ENCODE data around the gene RNF135.
"Not testable (repeated sequence)": the region's sequence is repeated elsewhere in the genome, so short reads cannot be mapped to it uniquely, and the experiment has no call there.

Gene RNF135

DNA sequence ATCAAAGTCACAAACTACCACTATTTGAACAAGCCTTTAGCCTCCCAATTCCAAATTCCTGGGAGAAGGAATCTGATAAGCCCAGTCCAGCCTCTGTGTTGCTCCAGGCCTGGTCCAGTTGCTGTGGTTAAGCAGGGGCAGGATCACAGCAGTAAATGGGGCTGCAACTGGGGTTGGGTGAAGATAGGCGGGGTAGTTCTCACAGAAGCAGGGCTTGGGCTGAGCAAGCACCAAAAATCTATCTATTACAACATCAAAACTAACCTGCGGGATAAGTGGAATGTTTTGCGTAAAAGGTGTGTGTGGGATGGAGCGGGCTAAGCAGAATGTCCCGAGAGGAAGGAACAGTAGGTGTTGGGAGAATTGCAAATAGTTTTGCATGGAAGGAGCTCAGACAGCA, 23.0 kb upstream of the RNF135 start:
- no peak for ATAC-seq
- no peak overlapping the region for H3K27ac Mint-ChIP-seq
- H3K4me1 Mint-ChIP-seq = peaks cover 12% of the 10 kb centered on the region
- no peaks in the 10 kb centered on the region for H3K27me3 Mint-ChIP-seq
- peaks cover 43% of the 10 kb centered on the region for H3K36me3 Mint-ChIP-seq
- no peak overlapping the region for H3K4me3 Mint-ChIP-seq
- no peaks in the 10 kb centered on the region for H3K9me3 Mint-ChIP-seq

GRCh38 chr17:30950189-30950588, 20.6 kb upstream of the RNF135 start:
- H3K36me3 Mint-ChIP-seq = peaks cover 38% of the 10 kb centered on the region
- H3K4me1 Mint-ChIP-seq = peaks cover 34% of the 10 kb centered on the region
- H3K27ac Mint-ChIP-seq = no peak overlapping the region
- H3K4me3 Mint-ChIP-seq = no peak overlapping the region
- H3K27me3 Mint-ChIP-seq = no peaks in the 10 kb centered on the region
- ATAC-seq = no peak
- H3K9me3 Mint-ChIP-seq = no peaks in the 10 kb centered on the region

DNA sequence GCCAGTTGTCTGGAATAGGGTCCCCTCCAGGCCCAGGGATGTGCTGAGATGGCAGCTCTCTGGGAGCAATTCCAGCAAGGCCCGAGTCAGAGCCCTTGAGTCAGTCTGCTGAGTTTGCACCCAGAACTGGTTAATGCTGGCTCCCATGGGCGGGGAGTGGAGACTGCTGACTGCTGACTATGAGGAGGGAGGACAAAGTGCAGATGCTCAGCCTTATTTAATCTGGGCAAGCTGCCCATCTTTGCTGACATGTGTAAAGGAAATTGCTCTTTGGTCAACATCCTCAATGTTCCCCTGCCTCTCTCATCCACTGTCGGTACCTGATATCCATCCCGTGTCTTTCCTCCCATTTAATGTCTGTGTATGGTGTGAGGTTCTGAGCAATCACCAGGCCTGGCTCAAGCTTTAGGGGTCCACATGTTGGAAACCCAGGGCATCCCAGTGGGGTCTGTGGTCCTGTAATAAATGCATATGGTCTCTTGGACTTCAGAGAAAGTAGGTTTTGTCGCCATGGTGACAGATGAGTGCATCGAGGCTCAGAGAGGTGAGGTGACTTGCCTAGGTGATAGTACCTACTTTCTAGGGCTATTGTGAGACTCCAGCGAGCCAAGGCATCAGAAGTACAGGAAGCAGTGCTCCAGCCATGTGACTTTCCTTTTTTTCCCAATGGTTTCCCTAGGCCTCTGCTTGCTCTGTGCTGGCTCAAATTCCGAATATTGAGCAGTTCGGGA, 20.0 kb upstream of the RNF135 start:
- H3K4me3 Mint-ChIP-seq = no peak overlapping the region
- H3K4me1 Mint-ChIP-seq = peaks cover 34% of the 10 kb centered on the region
- H3K9me3 Mint-ChIP-seq = no peaks in the 10 kb centered on the region
- peaks cover 32% of the 10 kb centered on the region for H3K36me3 Mint-ChIP-seq
- no peak overlapping the region for H3K27ac Mint-ChIP-seq
- no peak for ATAC-seq
- no peaks in the 10 kb centered on the region for H3K27me3 Mint-ChIP-seq

DNA sequence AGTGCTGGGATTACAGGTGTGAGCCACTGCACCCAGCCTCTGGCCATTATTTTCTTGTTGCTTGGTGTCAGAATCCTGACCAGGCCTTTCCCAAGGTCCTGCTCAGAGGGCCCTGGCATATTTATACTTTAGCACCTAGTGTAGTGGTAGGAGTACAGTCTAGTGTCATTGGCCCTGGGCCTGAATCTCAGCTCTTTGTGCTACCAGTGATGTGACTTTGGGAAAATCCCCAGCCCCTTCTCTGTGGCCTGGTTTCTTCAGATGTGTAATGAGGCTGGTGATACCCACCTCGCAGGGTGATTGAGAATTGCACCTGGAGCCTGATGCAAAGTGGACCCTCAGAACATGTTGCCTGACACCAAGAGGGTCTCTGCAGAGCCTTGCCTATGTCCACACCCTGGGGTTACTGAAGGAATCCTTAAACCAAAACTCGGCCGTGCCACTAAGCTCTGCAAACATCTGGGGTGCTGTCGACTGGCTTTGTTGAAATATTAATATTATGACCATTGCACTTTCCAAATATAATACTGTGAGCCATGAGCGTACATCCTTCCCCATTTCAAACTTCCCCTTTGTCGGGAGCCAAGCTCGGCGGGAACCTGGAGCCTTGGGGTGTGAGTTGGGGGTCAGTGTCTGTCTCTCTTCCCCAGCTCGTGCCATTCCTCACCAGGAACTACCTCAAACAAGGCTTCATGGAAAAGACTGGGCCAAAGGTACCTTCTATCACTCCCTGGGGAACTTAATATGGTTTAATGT, 18.0 kb upstream of the RNF135 start:
- H3K4me1 Mint-ChIP-seq = peaks cover 50% of the 10 kb centered on the region
- H3K36me3 Mint-ChIP-seq = peaks cover 47% of the 10 kb centered on the region
- peak overlapping the region; percentile 86 for H3K27ac Mint-ChIP-seq
- H3K27me3 Mint-ChIP-seq = no peaks in the 10 kb centered on the region
- H3K4me3 Mint-ChIP-seq = no peak overlapping the region
- peak; percentile 48 for ATAC-seq
- no peaks in the 10 kb centered on the region for H3K9me3 Mint-ChIP-seq

GRCh38 chr17:30954046-30954830, 16.6 kb upstream of the RNF135 start:
- peaks cover 42% of the 10 kb centered on the region for H3K36me3 Mint-ChIP-seq
- H3K27ac Mint-ChIP-seq = peak overlapping the region; percentile 86
- H3K27me3 Mint-ChIP-seq = no peaks in the 10 kb centered on the region
- peak; percentile 7 for ATAC-seq
- no peak overlapping the region for H3K4me3 Mint-ChIP-seq
- peaks cover 64% of the 10 kb centered on the region for H3K4me1 Mint-ChIP-seq
- no peaks in the 10 kb centered on the region for H3K9me3 Mint-ChIP-seq

DNA sequence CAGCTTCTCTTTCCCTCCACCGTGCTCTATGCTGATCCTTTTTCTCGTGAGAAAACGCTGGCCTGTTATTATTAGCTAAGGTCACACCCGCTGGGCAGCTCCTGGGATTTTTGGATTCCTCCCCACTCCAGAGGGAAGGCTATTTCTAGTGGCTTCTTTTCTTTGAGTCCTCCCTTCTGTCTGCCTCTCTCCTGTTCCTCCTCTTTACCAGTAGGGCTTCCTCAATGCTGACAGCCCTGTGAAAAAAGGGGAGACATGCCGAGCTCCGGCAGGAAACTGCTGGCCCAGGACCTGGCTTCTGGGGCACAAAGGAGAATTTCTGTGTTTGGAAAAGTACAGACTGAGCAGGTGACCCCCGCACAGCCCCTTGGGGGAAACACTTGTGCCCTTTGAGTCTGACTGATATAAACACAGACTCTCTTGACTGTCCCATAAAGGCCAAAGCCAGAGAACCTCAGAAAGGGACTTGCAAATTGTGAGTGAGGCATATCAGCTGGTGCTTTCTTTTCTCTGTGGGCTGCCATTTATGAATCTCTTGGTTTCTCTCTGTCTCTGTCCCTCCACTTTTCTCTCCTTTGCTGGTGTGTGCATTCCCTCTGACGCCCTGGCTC, 14.0 kb upstream of the RNF135 start:
- H3K4me1 Mint-ChIP-seq = peaks cover 88% of the 10 kb centered on the region
- H3K9me3 Mint-ChIP-seq = no peaks in the 10 kb centered on the region
- peak; percentile 17 for ATAC-seq
- no peak overlapping the region for H3K4me3 Mint-ChIP-seq
- no peaks in the 10 kb centered on the region for H3K27me3 Mint-ChIP-seq
- peak overlapping the region; percentile 85 for H3K27ac Mint-ChIP-seq
- H3K36me3 Mint-ChIP-seq = peaks cover 36% of the 10 kb centered on the region

- no peaks in the 10 kb centered on the region for H3K9me3 Mint-ChIP-seq
- ATAC-seq = peak; percentile 17
- H3K36me3 Mint-ChIP-seq = peaks cover 27% of the 10 kb centered on the region
- H3K4me1 Mint-ChIP-seq = peaks cover 87% of the 10 kb centered on the region
- no peaks in the 10 kb centered on the region for H3K27me3 Mint-ChIP-seq
- peak overlapping the region; percentile 24 for H3K4me3 Mint-ChIP-seq
- peak overlapping the region; percentile 85 for H3K27ac Mint-ChIP-seq
Observed at GRCh38 chr17:30957741-30958140, 13.1 kb upstream of the RNF135 start.

DNA sequence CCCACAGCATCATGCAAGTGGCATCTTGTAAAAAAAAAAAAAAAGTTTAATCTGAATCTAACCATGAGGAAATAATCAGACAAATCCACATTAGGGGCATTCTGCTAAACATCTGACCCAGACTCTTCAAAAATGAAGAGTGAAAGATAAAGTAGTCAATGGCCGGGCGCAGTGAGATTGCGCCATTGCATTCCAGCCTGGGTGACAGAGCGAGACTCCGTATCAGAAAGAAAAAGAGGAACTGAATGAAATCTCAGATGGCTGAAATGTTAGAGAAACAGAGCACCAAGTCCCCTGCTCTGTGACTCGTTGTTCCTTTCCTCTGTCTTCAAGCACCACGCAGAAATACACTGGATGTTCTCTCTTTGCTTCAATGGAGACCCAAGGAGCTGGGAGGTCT, 12.7 kb upstream of the RNF135 start:
- Mint-ChIP-seq H3K4me3 (peak overlapping the region; percentile 24), H3K36me3 (peaks cover 27% of the 10 kb centered on the region), H3K9me3 (no peaks in the 10 kb centered on the region), H3K27ac (peak overlapping the region; percentile 85), H3K27me3 (no peaks in the 10 kb centered on the region), H3K4me1 (peaks cover 82% of the 10 kb centered on the region)
- peak; percentile 80 for ATAC-seq

GRCh38 chr17:30961209-30962188, 9.3 kb upstream of the RNF135 start:
- Mint-ChIP-seq H3K9me3 (no peaks in the 10 kb centered on the region), H3K4me1 (peaks cover 61% of the 10 kb centered on the region), H3K36me3 (peaks cover 13% of the 10 kb centered on the region), H3K27me3 (no peaks in the 10 kb centered on the region), H3K27ac (peak overlapping the region; percentile 61), H3K4me3 (peak overlapping the region; percentile 69)
- peak; percentile 81 for ATAC-seq

DNA sequence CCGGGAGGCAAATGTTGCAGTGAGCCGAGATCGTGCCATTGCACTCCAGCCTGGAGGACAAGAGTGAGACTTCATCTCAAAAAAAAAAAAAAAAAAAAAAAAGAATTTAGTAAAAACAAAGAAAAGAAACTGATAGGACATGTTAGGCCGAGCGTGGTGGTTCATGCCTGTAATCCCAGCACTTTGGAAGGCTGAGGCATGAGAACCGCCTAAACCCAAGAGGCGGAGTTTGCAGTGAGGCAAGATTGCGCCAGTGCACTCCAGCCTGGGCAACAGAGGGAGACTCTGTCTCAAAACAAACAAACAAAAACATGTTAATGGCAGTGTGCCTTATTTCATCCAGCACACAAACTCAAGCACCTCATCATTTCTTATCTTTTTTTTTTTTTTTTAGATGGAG, 6.5 kb upstream of the RNF135 start:
- H3K27ac Mint-ChIP-seq, H3K9me3 Mint-ChIP-seq: not testable (repeated sequence)
- peaks cover 48% of the 10 kb centered on the region for H3K4me1 Mint-ChIP-seq

GRCh38 chr17:30964876-30965275, 6.0 kb upstream of the RNF135 start:
- H3K4me1 Mint-ChIP-seq = peaks cover 48% of the 10 kb centered on the region
- ATAC-seq = no peak
- H3K9me3 Mint-ChIP-seq = no peaks in the 10 kb centered on the region
- no peaks in the 10 kb centered on the region for H3K27me3 Mint-ChIP-seq
- H3K4me3 Mint-ChIP-seq = no peak overlapping the region
- no peak overlapping the region for H3K27ac Mint-ChIP-seq
- H3K36me3 Mint-ChIP-seq = no peaks in the 10 kb centered on the region

More for the DNA sequence above, 6.5 kb upstream of the RNF135 start:
- H3K36me3 Mint-ChIP-seq, H3K4me3 Mint-ChIP-seq, ATAC-seq, H3K27me3 Mint-ChIP-seq: not testable (repeated sequence)

DNA sequence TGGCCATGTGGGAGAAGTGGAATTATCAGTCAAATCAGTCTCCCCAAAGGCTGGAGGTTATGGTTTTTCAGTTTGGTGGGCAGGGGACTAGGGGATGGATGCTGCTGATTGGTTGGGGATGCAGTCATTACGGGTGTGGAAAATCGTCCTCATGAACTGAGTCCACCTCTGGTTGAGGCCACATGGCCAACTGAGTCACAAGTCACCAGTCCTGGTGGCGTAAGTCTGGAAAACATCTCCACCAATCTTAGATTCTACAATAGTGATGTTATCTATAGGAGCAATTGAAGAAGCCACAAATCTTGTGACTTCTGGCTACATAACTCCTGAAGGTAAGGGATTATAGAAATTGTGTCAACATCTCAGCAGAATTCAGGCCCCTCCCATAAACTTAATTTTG, 5.2 kb upstream of the RNF135 start:
- no peaks in the 10 kb centered on the region for H3K27me3 Mint-ChIP-seq
- no peak for ATAC-seq
- no peak overlapping the region for H3K27ac Mint-ChIP-seq
- no peak overlapping the region for H3K4me3 Mint-ChIP-seq
- H3K9me3 Mint-ChIP-seq = no peaks in the 10 kb centered on the region
- peaks cover 48% of the 10 kb centered on the region for H3K4me1 Mint-ChIP-seq
- no peaks in the 10 kb centered on the region for H3K36me3 Mint-ChIP-seq

DNA sequence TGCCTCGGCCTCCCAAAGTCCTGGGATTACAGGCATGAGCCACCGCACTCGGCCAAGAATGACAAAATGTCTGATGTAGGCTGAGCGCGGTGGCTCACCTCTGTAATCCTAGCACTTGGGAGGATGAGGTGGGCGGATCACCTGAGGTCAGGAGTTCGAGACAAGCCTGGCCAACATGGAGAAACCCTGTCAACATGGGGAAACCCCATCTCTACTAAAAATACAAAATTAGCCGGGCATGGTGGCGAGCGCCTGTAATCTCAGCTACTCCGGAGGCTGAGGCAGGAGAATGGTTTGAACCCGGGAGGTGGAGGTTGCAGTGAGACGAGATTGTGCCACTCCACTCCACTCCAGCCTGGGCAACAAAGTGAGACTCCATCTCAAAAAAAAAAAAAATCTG, 2.9 kb upstream of the RNF135 start:
- ATAC-seq, H3K9me3 Mint-ChIP-seq, H3K27me3 Mint-ChIP-seq: not testable (repeated sequence)
- Mint-ChIP-seq H3K36me3 (peaks cover 13% of the 10 kb centered on the region), H3K4me3 (peak overlapping the region; percentile 79), H3K27ac (peak overlapping the region; percentile 100), H3K4me1 (peaks cover 38% of the 10 kb centered on the region)

Measured in stimulated activated memory B cell treated with anti-CD40 and anti-IgM and Interleukin-4, amounts not matched to agents 10 μg/mL and 1 μg/mL and 100 μg/mL, for 72 hours (primary cell).